HG02798 (cell line): Measurements from ENCODE around the gene MARK3.
"Not testable (repeated sequence)": the region's sequence is repeated elsewhere in the genome, so short reads cannot be mapped to it uniquely, and the experiment has no call there.

Experiments used
- ATAC-seq: cut with Tn5 transposase; IDR thresholded peaks from one replicate; pipeline ENCODE4 v1.9.1; 2021; ENCODE audit warnings: mild to moderate bottlenecking; ENCODE audit not compliant: unreplicated experiment, poor library complexity

Gene MARK3

GRCh38 chr14:103508521-103509329, 123.5 kb downstream of the MARK3 start:
- ATAC-seq: no peak

GRCh38 chr14:103509864-103510723, 124.9 kb downstream of the MARK3 start:
- ATAC-seq: no peak

DNA sequence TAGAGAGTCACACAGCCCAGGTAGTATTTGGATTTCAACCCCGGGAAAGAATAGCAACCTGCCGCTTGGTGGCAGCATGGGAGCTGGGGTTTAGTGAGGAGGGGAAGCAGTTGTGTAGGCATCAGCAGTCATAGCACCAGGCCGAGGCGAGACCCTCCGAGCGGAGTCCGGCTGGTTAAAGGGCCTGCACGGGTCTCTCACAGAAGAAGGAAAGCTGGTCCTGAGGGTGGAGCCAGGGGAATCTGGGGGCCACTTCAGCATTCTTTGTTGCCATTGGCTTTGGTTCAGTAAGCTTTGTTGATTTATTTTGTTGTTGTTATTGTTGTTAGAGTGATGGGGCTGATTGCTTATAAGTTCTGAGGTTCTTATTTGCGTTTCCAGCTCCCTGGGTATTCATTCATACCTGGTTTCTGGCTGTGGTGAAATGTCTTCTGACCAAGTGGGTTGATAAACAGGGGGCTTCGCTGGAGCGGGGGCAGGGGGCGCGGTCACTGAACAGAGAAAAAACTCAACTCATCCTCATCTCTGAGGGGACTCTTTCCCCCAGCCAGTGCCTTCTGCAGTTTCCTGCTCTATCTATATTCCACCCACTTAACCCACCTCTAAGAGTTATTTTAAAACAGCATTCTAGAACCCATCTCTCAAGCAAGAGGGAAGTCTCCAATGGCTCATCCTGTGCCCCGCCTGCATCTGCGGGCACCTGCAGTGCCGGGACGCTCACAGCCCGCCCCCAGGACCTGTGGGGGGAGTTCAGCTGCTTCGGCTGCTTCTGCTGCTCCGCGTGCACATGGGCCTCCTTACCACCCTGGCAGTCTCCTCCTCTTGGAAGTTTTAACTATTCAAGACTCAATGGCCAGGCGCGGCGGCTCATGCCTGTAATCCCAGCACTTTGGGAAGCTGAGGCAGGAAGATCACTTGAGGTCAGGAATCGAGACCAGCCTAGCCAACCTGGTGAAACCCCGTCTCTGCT, 125.8 kb downstream of the MARK3 start:
- no peak for ATAC-seq

DNA sequence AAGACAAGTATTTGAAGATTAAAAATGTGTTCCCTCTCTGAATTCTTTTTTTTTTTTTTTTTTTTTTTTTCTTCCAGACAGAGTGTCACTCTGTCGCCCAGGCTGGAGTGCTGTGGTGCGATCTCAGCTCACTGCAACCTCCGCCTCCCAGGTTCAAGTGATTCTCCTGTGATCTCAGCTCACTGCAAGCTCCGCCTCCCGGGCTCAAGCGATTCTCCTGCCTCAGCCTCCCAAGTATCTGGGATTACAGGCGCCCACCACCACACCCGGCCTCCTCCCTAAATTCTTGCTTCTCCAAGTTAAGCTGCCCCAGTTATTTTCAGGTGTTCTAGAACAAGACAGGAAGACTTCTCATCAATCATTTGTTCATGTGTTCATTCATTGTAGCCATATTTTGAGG, 127.0 kb downstream of the MARK3 start:
- ATAC-seq: not testable (repeated sequence)

DNA sequence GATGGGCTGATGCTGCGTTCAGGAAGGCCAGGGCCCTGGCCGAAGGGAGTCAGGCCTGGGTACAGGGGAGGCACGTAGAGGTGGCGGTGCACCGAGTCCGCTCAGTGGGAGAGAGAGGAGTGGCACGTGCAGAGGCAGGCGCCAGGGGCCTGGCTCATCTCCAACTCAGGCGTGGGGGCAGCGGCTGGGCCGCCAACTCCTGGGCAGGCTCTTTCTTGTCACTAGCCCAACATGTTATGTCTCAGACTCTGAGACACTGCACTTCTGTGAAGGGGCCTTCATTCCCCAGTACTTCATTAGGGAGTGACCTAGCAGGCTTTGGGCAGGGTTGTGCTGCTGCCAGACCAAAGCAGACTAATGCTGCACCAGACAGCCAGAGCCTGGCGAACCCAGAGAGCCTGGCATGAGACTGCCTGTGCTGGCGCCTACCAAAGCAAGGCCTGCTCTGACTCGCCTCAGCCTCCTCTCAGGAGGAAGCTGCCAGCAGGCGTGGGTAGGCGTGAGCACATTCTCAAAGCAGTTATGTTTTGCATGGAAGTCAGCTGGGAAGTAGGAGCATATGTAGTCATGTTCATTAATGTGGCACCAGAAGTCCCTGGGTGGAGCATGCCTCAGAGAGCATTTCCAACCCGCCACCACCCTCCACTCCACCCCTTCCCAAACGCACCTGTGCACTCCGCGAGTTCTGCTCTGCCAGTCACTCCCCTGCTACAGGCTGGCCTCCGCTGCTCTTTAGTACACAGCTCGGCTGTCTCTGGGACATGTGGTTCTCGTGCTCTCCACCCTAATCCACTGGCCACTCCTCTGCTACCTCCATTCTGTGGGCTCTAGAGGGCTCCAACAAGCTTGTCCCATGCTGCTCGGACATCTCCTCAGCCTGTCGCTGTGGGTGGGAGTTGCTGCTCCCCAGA, 127.7 kb downstream of the MARK3 start:
- ATAC-seq: no peak

DNA sequence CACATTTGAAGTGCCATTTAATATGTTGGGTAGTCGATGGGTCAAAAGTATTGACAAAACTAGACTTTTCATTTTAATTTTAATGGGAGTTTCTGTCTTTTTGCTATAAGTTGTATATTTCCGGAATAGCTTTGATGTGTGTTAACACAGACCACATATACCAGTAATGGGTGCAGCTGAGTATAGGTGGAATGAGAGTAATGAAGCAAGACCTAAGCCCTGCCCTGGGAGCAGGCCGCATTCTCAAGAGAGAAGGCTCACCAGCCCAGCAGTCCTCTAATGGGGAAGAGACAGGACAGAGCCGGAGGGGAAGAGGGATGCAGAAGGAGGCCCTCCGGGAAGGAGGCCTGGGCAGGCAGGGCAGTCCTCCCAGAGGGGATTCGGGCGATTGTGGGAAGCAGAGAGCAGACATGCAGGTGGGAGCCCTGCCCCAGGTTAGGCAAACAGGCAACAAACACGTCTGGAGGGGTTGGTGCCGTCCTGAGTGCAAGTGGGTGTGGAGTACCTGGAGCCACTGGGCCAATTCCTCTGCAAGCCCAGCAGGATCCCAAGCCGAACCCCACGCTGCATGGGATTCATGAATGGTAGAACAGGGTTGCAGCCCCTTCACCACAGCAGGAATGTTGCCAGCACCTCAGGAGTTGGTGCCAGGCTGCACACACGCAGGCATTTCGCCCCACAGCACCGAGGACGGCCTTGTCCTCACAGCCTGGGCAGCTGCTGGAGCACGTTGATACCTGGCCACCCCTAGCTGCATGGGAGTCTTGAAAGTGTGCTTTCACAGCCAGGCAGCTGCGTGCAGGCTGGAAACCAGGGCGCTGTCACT, 129.6 kb downstream of the MARK3 start:
- no peak for ATAC-seq

GRCh38 chr14:103516426-103517173, 131.4 kb downstream of the MARK3 start:
- ATAC-seq: no peak

DNA sequence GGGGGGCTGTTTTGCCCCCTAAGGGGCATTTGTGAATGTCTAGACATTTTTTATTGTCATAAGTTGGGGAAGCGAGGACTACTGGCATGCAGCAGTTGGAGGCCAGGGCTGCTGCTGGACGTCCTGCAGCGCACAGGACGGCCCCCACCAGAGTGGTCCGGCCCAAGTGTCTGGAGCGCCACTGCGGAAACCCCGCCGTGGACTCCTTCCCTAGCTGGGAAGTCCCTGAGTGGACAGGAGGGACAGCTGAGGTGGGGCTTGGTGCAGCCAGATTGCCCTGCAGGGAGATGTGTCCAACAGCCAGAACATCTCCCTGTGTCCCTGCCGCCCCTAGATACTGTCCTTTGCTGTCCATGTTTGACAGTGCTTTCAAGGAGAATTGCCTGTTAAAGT, 132.0 kb downstream of the MARK3 start:
- no peak for ATAC-seq

DNA sequence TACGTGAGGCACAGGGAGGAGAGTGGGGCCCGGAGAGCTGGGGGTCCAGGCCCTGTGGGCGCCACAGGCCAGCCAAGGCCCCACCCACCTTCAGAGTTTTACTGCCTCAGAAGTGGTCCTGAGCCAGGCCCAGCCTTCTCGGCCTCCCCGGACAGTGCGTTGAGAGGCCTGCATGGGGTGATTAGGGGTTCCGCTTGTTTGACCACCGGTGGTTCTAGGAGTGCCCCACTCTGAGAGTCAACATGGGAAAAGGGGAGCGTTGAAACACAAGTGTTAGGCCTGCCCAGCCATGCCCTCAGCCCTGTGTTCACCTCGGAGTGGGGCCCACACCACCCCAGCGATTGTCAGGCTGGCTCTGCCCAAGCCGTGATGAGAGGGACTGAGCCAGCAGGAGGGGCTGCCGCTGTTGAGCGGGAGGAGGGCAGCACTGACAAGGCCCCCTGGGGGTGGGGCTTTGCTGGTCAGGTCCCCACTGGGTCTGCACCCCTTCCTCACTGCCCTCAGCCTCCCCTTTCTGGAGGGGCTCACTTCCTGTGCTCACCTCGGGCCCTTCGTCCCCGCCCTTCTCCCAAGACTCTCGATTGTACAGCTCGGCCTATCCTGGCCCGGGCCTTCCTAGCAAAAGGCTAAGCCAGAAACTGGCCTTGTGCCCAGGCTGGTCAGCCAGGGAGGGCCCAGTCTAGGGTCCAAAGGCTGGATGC, 132.7 kb downstream of the MARK3 start:
- no peak for ATAC-seq

- no peak for ATAC-seq
These were observed 133.3 kb downstream of the MARK3 start for GRCh38 chr14:103518422-103519042.

GRCh38 chr14:103519043-103519836, 134.0 kb downstream of the MARK3 start:
- no peak for ATAC-seq

- ATAC-seq: no peak
These were observed 134.6 kb downstream of the MARK3 start for GRCh38 chr14:103519837-103520212.

GRCh38 chr14:103520269-103520656, 135.0 kb downstream of the MARK3 start:
- no peak for ATAC-seq

DNA sequence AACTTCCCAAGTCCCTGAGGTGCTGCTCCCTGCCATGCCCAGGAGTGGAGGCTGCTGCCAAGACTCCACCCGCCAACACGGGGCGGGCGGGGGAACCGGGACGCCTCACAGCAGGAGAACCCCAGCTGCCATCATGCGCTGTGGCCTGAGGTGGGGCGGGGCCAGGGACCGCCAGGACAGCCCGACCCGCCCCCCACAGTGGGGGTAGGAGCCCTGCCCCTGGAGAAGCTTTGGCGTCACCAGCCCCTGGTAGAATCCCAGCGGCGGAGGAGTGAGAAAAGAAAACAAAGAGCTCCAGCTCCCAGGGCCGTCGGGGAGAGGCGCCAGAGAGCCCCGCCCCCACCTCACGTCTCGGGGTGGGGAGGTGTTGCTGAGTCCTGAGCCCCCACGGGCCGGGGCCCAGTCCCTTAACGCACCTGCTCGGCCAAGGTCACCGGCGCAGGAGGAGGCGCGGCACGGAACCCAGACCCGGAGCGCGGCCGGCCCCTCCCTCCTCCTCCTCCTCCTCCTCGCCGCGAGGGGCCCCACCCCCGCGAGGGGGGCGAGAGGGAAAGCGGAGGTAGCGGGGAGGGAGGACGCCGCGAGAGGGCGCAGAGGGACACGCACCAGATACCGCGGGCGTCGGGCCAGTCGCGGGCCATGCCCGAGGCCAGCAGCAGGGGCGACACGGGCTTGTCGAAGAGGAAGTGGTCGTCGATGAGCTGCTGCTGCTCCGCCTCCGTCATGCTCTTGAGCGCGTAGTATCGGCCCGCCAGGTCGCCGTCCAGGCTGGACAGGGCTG, 135.6 kb downstream of the MARK3 start:
- ATAC-seq: peak; percentile 39

GRCh38 chr14:103521438-103521950, 136.3 kb downstream of the MARK3 start:
- peak; percentile 13 for ATAC-seq
